HepG2 (cell line): ENCODE results near the gene PCLO. TPM values are rescaled to one million over a fixed set of nuclear protein-coding genes. Genes with fewer than 3 reads are reported as not detected.

Source experiments
- ATAC-seq: fragments of 200-7000 bp; cut with Tn5 transposase; 3 replicates; pipeline ENCODE4 v1.9.1; 2020; ENCODE audit warnings: mild to moderate bottlenecking, moderate library complexity
- BruUV-seq: library from RNA; stranded (reverse); fragments of 400-500 nt; replicated peaks from 2 replicates; lab custom pipeline; 2021; lab: Mats Ljungman, UMichigan
- CTCF ChIA-PET: fragments of 300-600 bp; formaldehyde crosslinking; extraction: SDS; loops from one replicate; lab custom pipeline; 2021; ENCODE audit warnings: low total read pairs, inconsistent platforms, low intra/inter-chr PET ratio; lab: Yijun Ruan, JAX
- POLR2A ChIA-PET: fragments of 350-600 bp; sonication (Branson Sonifier 250); formaldehyde crosslinking; loops from one replicate; lab custom pipeline; 2020; ENCODE audit warnings: antibody characterized with exemption, inconsistent platforms; lab: Yijun Ruan, JAX
- DNase-seq: peaks from one replicate; pipeline ENCODE4 v3.0.0-alpha.2; 2015; ENCODE audit warnings: low spot score
- FAIRE-seq: peaks from 3 replicates; lab custom pipeline; 2011; peaks lifted over from hg19 to GRCh38; lab: Jason Lieb, UNC
- H2AFZ ChIP-seq: one replicate; pipeline ENCODE4 v1.6.1; 2011; ENCODE audit warnings: low read length, inconsistent platforms
- H3K27ac ChIP-seq: fragments of 300-600 bp; 3 replicates; pipeline ENCODE4 v1.8.0; 2011; ENCODE audit warnings: mixed run types, mild to moderate bottlenecking, mixed read lengths, low read length, inconsistent platforms; ENCODE audit not compliant: insufficient read depth; ENCODE audit errors: extremely low read length
- H3K27me3 ChIP-seq, 2 experiments: fragments of 200-600 bp in 1 of 2; 2 replicates in 1 of 2; 3 replicates in 1 of 2; pipeline versions ENCODE4 v1.6.0 to v1.8.0; 2011; ENCODE audit warnings: low read length in 2 of 2, mild to moderate bottlenecking in 2 of 2, moderate library complexity in 2 of 2, inconsistent platforms in 1 of 2; ENCODE audit not compliant: insufficient read depth in 2 of 2, control insufficient read depth in 1 of 2
- H3K36me3 ChIP-seq, 2 experiments: fragments of 200-600 bp in 1 of 2; replicated peaks in 1 of 2; 2 replicates in 1 of 2; 3 replicates in 1 of 2; pipeline versions ENCODE4 v1.5.1 to v1.8.0; 2011; ENCODE audit warnings: low read length in 2 of 2, inconsistent platforms in 1 of 2; ENCODE audit not compliant: insufficient read depth in 2 of 2, control insufficient read depth in 1 of 2
- H3K4me1 ChIP-seq: 2 replicates; pipeline ENCODE4 v1.5.1; 2012; ENCODE audit warnings: low read length, inconsistent platforms; ENCODE audit not compliant: insufficient read depth
- H3K4me2 ChIP-seq: 2 replicates; pipeline ENCODE4 v1.6.0; 2011; ENCODE audit warnings: low read depth, low read length, inconsistent platforms
- H3K4me3 ChIP-seq, 3 experiments: fragments of 200-600 bp in 1 of 3; sonication (generic), shearing (Covaris generic) in 1 of 3; replicated peaks in 1 of 3; 2 replicates each; pipeline ENCODE4 v1.5.1; 2011 to 2016; ENCODE audit warnings: low read length in 3 of 3, inconsistent platforms in 2 of 3, low read depth in 2 of 3, mild to moderate bottlenecking in 2 of 3, control low read depth in 1 of 3, mixed read lengths in 1 of 3; ENCODE audit not compliant: insufficient read depth in 1 of 3
- H3K79me2 ChIP-seq: one replicate; pipeline ENCODE4 v1.6.1; 2011; ENCODE audit warnings: low read length, inconsistent platforms; ENCODE audit not compliant: insufficient read depth
- H3K9ac ChIP-seq: 2 replicates; pipeline ENCODE4 v1.6.0; 2011; ENCODE audit warnings: mild to moderate bottlenecking, low read depth, low read length, inconsistent platforms; ENCODE audit not compliant: insufficient read depth
- H3K9me3 ChIP-seq: 2 replicates; pipeline ENCODE4 v1.5.1; 2012; ENCODE audit warnings: mild to moderate bottlenecking, low read length
- H4K20me1 ChIP-seq: 2 replicates; pipeline ENCODE4 v1.6.0; 2011; ENCODE audit warnings: inconsistent platforms, mild to moderate bottlenecking, low read length, moderate library complexity; ENCODE audit not compliant: insufficient read depth
- CEBPG ChIP-seq: IDR thresholded peaks from 2 replicates; pipeline ENCODE4 v1.6.1; 2016
- E2F1 ChIP-seq: sonication (generic); formaldehyde crosslinking; IDR thresholded peaks from 2 replicates; pipeline ENCODE4 v1.5.0; 2020; ENCODE audit warnings: missing genetic modification reagents
- HOXA9 ChIP-seq: sonication (generic); formaldehyde crosslinking; IDR thresholded peaks from 2 replicates; pipeline ENCODE4 v1.8.1; 2022; ENCODE audit warnings: missing genetic modification reagents, mild to moderate bottlenecking, moderate library complexity, borderline replicate concordance
- IKZF5 ChIP-seq: IDR thresholded peaks from 2 replicates; pipeline ENCODE4 v1.6.1; 2018; ENCODE audit warnings: missing genetic modification reagents, mild to moderate bottlenecking, missing compliant biosample characterization
- KDM3A ChIP-seq: IDR thresholded peaks from 2 replicates; pipeline ENCODE4 v1.6.1; 2018; ENCODE audit warnings: low read depth, missing compliant biosample characterization
- PHF21A ChIP-seq: sonication (generic); formaldehyde crosslinking; IDR thresholded peaks from 2 replicates; pipeline ENCODE4 v1.5.0; 2020; ENCODE audit warnings: mild to moderate bottlenecking, missing genetic modification reagents
- PLRG1 ChIP-seq: fragments of 450-650 bp; conservative IDR thresholded peaks from 2 replicates; pipeline ENCODE4 v1.6.1; 2016
- SKI ChIP-seq: fragments of 450-650 bp; IDR thresholded peaks from one replicate; pipeline ENCODE4 v1.6.1; 2018; ENCODE audit warnings: mild to moderate bottlenecking; ENCODE audit not compliant: partially characterized antibody
- TARDBP ChIP-seq: sonication (generic); formaldehyde crosslinking; IDR thresholded peaks from 2 replicates; pipeline ENCODE4 v1.8.0; 2022; ENCODE audit warnings: mild to moderate bottlenecking, missing genetic modification reagents
- YEATS4 ChIP-seq: sonication (generic); formaldehyde crosslinking; IDR thresholded peaks from 2 replicates; pipeline ENCODE4 v1.4.0; 2020; ENCODE audit warnings: missing genetic modification reagents, borderline replicate concordance
- ZBTB8A ChIP-seq: sonication (generic); formaldehyde crosslinking; IDR thresholded peaks from 2 replicates; pipeline ENCODE4 v1.4.0; 2020; ENCODE audit warnings: mild to moderate bottlenecking, low read depth, missing genetic modification reagents, borderline replicate concordance
- ZNF142 ChIP-seq: sonication (generic); formaldehyde crosslinking; IDR thresholded peaks from 2 replicates; pipeline ENCODE4 v1.4.0; 2020; ENCODE audit warnings: missing genetic modification reagents
- ZNF180 ChIP-seq: sonication (generic); formaldehyde crosslinking; IDR thresholded peaks from 2 replicates; pipeline ENCODE4 v1.4.0; 2020; ENCODE audit warnings: low read depth, missing genetic modification reagents, borderline replicate concordance
- ZNF251 ChIP-seq: sonication (generic); formaldehyde crosslinking; IDR thresholded peaks from 2 replicates; pipeline ENCODE4 v1.9.0; 2021; ENCODE audit warnings: mild to moderate bottlenecking, missing genetic modification reagents
- ZNF878 ChIP-seq: sonication (generic); formaldehyde crosslinking; IDR thresholded peaks from 2 replicates; pipeline ENCODE4 v1.8.1; 2023; ENCODE audit warnings: mild to moderate bottlenecking, missing genetic modification reagents, moderate library complexity
- ZSCAN20 ChIP-seq: sonication (generic); formaldehyde crosslinking; IDR thresholded peaks from 2 replicates; pipeline ENCODE4 v1.4.0; 2020; ENCODE audit warnings: missing genetic modification reagents, mild to moderate bottlenecking, borderline replicate concordance
- ZSCAN29 ChIP-seq: sonication (generic); formaldehyde crosslinking; conservative IDR thresholded peaks from 2 replicates; pipeline ENCODE4 v1.4.0; 2020; ENCODE audit warnings: mild to moderate bottlenecking, missing genetic modification reagents
- WGBS: methylation state at CpG from one replicate; pipeline ENCODE4 v1.1.6; 2017; ENCODE audit warnings: low lambda C conversion rate; 5-methylcytosine and 5-hydroxymethylcytosine counted together
- in situ Hi-C: cut with HindIII; loops from 2 replicates; pipeline ENCODE4 v1.10.0; 2017; ENCODE audit warnings: low pct_unique_long_range_greater_than_20kb; ENCODE audit not compliant: extremely low pct_ligation_motif_present
- intact Hi-C: fragments of 100-400 bp; cut with micrococcal nuclease; formaldehyde crosslinking; loops from one replicate; pipeline ENCODE4 v1.10.0; 2022; ENCODE audit not compliant: unreplicated experiment
- polyA plus RNA-seq, 8 experiments: library from polyadenylated mRNA; depleted of rRNA in 3 of 8; stranded (reverse) in 7 of 8; unstranded in 1 of 8; fragments of >200 nt; fragmentation: Illumina TruSeq in 4 of 8; extraction: Trizol in 4 of 8; gene quantifications; 2 replicates each; pipeline versions ENCODE4 v1.2.1 to v1.2.3, GENCODE V29; 2011 to 2016; ENCODE audit warnings: low read depth in 4 of 8, missing spikeins in 1 of 8, mixed read lengths in 1 of 8; ENCODE audit not compliant: insufficient read depth in 1 of 8
- total RNA-seq, 5 experiments: library from RNA; depleted of rRNA; stranded (reverse); fragments of >200 nt; fragmentation: Illumina TruSeq; extraction: Trizol; gene quantifications; 2 replicates each; pipeline ENCODE4 v1.2.3, GENCODE V29; 2016; ENCODE audit warnings: low read depth in 1 of 5

Gene PCLO
- total and polyA plus RNA-seq, 2 of the 13 experiments (the other 11 are each of a cell fraction or from before 2014, with no cell fraction given) = 0.07 to 0.29 TPM

GRCh38 chr7:82818171-82818570 is 344.5 kb downstream of the PCLO start:
- no TSS peak for BruUV-seq
- ChIA-PET POLR2A (no interaction called here), CTCF (no interaction called here)
- no peak for ATAC-seq
- no peak for FAIRE-seq
- no peaks in the 10 kb centered on the region for H3K27me3 ChIP-seq
- TF ChIP-seq SKI (no peak), HOXA9 (CRISPR knock-in tag) (no peak), TARDBP (CRISPR knock-in tag) (no peak), ZNF878 (CRISPR knock-in tag) (no peak), E2F1 (CRISPR knock-in tag) (no peak), ZSCAN20 (CRISPR knock-in tag) (no peak), ZNF180 (CRISPR knock-in tag) (no peak), PLRG1 (no peak), ZBTB8A (CRISPR knock-in tag) (no peak), PHF21A (CRISPR knock-in tag) (no peak), KDM3A (CRISPR knock-in tag) (no peak), YEATS4 (CRISPR knock-in tag) (no peak), ZSCAN29 (CRISPR knock-in tag) (no peak), ZNF251 (no peak), CEBPG (CRISPR knock-in tag) (no peak), ZNF142 (CRISPR knock-in tag) (no peak), IKZF5 (CRISPR knock-in tag) (no peak)
- H3K36me3 ChIP-seq = no peaks in the 10 kb centered on the region
- no peaks in the 10 kb centered on the region for H3K4me1 ChIP-seq
- WGBS = 17% methylated on average over 4 of the region's 4 CpGs
- no peaks in the 10 kb centered on the region for H4K20me1 ChIP-seq
- H3K9ac ChIP-seq = no peak overlapping the region
- H3K4me2 ChIP-seq = no peak overlapping the region
- intact Hi-C loops (no loop called here), in situ Hi-C loops (no loop called here)
- no peak overlapping the region for H3K4me3 ChIP-seq
- no peak overlapping the region for H3K27ac ChIP-seq
- no peak overlapping the region for H2AFZ ChIP-seq
- DNase-seq = no peak
- H3K79me2 ChIP-seq = no peaks in the 10 kb centered on the region
- no peaks in the 10 kb centered on the region for H3K9me3 ChIP-seq
